ENCODE data around the gene USP38. TPM values are rescaled to one million over a fixed set of nuclear protein-coding genes. Genes with fewer than 3 reads are reported as not detected.
"Not testable (repeated sequence)": the region's sequence is repeated elsewhere in the genome, so short reads cannot be mapped to it uniquely, and the experiment has no call there.

The USP38 gene
- total RNA-seq, 3 donors from 2014 or later = 19.7 to 28.2 (median 21.6) TPM

DNA sequence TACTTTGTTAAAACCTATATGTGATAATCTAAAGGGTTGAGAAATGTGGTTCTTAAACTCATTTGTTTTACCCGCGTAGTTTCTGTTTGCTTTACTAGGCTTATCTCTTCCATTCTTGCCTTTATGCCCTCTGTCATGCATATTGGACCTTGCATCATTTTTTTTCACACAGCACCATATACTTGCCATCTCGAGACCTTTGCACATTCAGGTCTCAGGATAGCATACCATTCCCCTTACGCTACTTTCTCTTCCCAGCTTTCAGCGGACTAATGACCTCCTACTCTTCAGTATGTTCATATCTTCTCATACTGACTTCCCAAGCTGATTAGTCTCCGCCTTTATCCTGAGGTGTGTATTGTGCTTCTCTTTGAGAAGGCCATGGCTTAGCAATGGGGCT, 40.5 kb downstream of the USP38 start:
- TF ChIP-seq, protein P1, sequence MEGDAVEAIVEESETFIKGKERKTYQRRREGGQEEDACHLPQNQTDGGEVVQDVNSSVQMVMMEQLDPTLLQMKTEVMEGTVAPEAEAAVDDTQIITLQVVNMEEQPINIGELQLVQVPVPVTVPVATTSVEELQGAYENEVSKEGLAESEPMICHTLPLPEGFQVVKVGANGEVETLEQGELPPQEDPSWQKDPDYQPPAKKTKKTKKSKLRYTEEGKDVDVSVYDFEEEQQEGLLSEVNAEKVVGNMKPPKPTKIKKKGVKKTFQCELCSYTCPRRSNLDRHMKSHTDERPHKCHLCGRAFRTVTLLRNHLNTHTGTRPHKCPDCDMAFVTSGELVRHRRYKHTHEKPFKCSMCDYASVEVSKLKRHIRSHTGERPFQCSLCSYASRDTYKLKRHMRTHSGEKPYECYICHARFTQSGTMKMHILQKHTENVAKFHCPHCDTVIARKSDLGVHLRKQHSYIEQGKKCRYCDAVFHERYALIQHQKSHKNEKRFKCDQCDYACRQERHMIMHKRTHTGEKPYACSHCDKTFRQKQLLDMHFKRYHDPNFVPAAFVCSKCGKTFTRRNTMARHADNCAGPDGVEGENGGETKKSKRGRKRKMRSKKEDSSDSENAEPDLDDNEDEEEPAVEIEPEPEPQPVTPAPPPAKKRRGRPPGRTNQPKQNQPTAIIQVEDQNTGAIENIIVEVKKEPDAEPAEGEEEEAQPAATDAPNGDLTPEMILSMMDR (IDR thresholded peaks at IDR 0.05) = no peak
- TF ChIP-seq POLR2AphosphoS5 (IDR thresholded peaks at IDR 0.05) = no peak
- TF ChIP-seq POLR2A (IDR thresholded peaks at IDR 0.05) = no peak
- intact Hi-C loops (cut with DNase I; ENCODE audit: low total_unique reads) = no loop called here
- Histone ChIP-seq H3K9me3 (no peaks in the 10 kb centered on the region), H3K27ac (no peak overlapping the region), H3K27me3 (no peaks in the 10 kb centered on the region), H3K36me3 (no peaks in the 10 kb centered on the region), H3K4me3 (no peak overlapping the region), H3K4me1 (no peaks in the 10 kb centered on the region)
- DNase-seq (ENCODE audit: low spot score in 2 of 2) = no peak

DNA sequence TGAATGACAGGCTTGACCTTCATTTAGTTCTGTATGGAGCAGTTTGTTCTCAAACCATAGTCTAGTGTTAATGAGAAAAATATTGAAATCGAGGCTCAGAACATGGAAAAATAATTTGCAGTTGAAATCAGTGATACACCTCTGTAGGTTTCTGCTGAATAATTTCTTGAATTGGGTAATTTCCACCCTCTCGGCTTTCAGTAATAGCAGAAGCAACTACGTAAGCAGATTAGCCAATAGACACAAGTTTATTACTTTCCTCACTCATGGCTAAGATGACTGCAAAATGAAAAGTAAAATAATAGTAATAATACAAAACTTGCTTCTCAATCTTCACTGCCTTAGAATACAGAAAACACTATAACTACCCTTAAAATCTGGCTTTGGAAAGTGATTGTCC, 46.0 kb downstream of the USP38 start:
- no peaks in the 10 kb centered on the region for H3K9me3 ChIP-seq
- H3K27ac ChIP-seq = no peak overlapping the region
- H3K4me1 ChIP-seq = no peaks in the 10 kb centered on the region
- no peaks in the 10 kb centered on the region for H3K27me3 ChIP-seq
- no peaks in the 10 kb centered on the region for H3K36me3 ChIP-seq
- intact Hi-C loops (cut with DNase I; ENCODE audit: low total_unique reads) = no loop called here
- no peak for DNase-seq (ENCODE audit: low spot score in 2 of 2)
- TF ChIP-seq POLR2A (IDR thresholded peaks at IDR 0.05) (no peak), POLR2AphosphoS5 (IDR thresholded peaks at IDR 0.05) (no peak)
- TF ChIP-seq, protein P1 (IDR thresholded peaks at IDR 0.05) = no peak
- no peak overlapping the region for H3K4me3 ChIP-seq

DNA sequence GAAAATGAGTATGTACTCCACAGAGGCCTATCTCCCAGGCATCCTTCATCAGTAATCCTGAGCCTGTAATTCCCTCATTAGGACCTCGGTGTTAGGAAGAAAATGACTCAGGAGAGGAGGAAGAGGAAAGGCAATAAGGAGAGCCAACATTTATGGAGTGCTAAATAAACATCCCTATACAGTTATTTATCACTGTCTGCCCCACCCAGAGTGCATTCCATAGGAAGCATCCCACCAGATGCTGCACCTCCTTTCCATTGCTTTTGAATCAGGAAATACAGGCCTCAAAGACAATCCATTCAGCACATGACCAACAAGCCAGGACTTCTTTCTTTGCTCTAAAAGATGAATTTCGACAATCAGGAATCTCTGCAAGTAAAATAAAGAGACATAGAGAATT, 47.6 kb downstream of the USP38 start:
- H3K27ac ChIP-seq = no peak overlapping the region
- intact Hi-C loops (cut with DNase I; ENCODE audit: low total_unique reads) = no loop called here

DNA sequence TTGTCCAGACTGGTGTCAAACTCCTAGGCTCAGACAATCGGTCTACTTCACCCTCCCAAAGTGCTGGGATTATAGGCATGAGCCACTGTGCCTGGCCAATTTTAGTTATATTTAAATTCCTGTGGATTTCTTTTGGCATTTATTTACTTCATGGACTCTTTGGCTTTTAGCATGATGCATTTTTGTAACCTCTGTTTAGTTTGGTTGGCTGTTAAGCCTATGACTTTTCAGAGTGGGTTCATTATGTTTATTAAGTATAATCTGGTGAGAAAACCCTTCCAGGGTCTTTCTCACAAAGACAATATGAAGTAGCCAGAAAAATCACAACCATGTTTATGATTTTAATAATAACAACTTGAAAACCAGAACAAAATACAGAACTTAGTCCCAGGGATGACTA, 49.4 kb downstream of the USP38 start:
- Histone ChIP-seq H3K4me1 (no peaks in the 10 kb centered on the region), H3K9me3 (no peaks in the 10 kb centered on the region), H3K27me3 (no peaks in the 10 kb centered on the region), H3K27ac (no peak overlapping the region), H3K4me3 (no peak overlapping the region), H3K36me3 (no peaks in the 10 kb centered on the region)
- intact Hi-C loops (cut with DNase I; ENCODE audit: low total_unique reads) = no loop called here
- TF ChIP-seq, protein P1 (IDR thresholded peaks at IDR 0.05) = no peak
- TF ChIP-seq POLR2A (IDR thresholded peaks at IDR 0.05) (no peak), POLR2AphosphoS5 (IDR thresholded peaks at IDR 0.05) (no peak)
- DNase-seq (ENCODE audit: low spot score in 2 of 2) = no peak

More for the DNA sequence above, 47.6 kb downstream of the USP38 start:
- Histone ChIP-seq H3K27me3 (no peaks in the 10 kb centered on the region), H3K4me1 (no peaks in the 10 kb centered on the region), H3K4me3 (no peak overlapping the region), H3K36me3 (no peaks in the 10 kb centered on the region), H3K9me3 (no peaks in the 10 kb centered on the region)
- DNase-seq (ENCODE audit: low spot score in 2 of 2) = no peak
- no peak for TF ChIP-seq POLR2A (IDR thresholded peaks at IDR 0.05)
- no peak for TF ChIP-seq POLR2AphosphoS5 (IDR thresholded peaks at IDR 0.05)

DNA sequence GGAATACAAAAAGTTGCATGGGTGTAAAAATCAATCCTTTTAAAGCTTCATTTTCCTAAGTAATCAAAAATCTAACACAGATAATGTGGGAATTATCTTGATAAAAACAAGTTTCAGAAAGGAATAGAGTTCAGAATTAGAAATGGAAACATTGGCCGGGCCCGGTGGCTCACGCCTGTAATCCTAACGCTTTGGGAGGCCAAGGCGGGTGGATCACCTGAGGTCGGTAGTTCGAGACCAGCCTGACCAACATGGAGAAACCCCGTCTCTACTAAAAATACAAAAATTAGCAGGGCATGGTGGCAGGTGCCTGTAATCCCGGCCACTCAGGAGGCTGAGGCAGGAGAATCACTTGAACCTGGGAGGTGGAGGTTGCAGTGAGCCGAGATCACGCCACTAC, 52.5 kb downstream of the USP38 start:
- H3K9me3 ChIP-seq; H3K27me3 ChIP-seq; H3K27ac ChIP-seq; DNase-seq (ENCODE audit: low spot score in 2 of 2); H3K4me3 ChIP-seq; H3K36me3 ChIP-seq; intact Hi-C loops (cut with DNase I; ENCODE audit: low total_unique reads); H3K4me1 ChIP-seq: not testable (repeated sequence)

DNA sequence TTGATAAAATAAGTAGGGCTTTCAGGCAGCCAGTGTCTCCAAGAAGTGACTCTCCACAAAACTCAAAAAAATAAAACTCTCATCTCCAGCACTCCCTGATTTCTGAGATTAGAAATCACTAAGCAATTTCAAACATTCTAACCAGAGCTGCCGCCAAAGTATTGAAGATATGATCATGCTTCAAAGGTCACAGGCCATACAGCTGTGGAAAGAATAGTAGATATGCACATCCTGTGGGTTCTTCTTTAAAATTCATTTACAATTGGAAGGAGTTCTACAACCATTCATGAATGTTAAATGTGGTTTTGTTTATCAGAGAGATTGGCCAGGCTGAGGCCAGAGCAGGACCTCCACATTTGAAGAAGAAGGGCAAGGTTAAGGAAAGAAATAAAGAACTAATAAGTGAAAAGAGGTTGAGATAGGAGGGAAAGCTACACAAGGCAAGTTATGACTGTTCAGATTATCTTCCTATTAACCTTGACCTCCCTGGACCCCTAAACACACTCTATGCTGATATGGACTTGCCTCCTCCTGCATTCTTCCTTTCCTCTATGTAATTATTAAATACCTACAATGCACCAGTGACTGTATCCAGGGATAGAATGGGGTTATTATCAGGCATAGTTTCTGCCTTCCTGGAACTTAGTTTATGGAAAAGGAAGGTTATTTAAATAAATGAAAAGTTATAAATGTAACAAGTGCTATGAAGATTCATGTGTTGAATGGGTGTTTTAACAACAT, 56.4 kb downstream of the USP38 start:
- no peaks in the 10 kb centered on the region for H3K36me3 ChIP-seq
- H3K27me3 ChIP-seq = no peaks in the 10 kb centered on the region
- no peak overlapping the region for H3K27ac ChIP-seq
- H3K4me3 ChIP-seq = no peak overlapping the region
- TF ChIP-seq, protein P1 (IDR thresholded peaks at IDR 0.05) = no peak
- TF ChIP-seq POLR2A (IDR thresholded peaks at IDR 0.05) (no peak), POLR2AphosphoS5 (IDR thresholded peaks at IDR 0.05) (no peak)
- H3K4me1 ChIP-seq = no peaks in the 10 kb centered on the region
- H3K9me3 ChIP-seq = no peaks in the 10 kb centered on the region
- intact Hi-C loops (cut with DNase I; ENCODE audit: low total_unique reads) = no loop called here
- DNase-seq (ENCODE audit: low spot score in 2 of 2) = no peak
